NCI-H146 treated with DMSO at 0.1 percent for 48 hours (cell line): Measurements from ENCODE around the gene NRXN3.
"Not testable (repeated sequence)": the region's sequence is repeated elsewhere in the genome, so short reads cannot be mapped to it uniquely, and the experiment has no call there.

Experiments
- DNase-seq: peaks from one replicate; lab custom pipeline; 2025; ENCODE audit not compliant: unreplicated experiment; lab: John Stamatoyannopoulos, UW

The NRXN3 gene

DNA sequence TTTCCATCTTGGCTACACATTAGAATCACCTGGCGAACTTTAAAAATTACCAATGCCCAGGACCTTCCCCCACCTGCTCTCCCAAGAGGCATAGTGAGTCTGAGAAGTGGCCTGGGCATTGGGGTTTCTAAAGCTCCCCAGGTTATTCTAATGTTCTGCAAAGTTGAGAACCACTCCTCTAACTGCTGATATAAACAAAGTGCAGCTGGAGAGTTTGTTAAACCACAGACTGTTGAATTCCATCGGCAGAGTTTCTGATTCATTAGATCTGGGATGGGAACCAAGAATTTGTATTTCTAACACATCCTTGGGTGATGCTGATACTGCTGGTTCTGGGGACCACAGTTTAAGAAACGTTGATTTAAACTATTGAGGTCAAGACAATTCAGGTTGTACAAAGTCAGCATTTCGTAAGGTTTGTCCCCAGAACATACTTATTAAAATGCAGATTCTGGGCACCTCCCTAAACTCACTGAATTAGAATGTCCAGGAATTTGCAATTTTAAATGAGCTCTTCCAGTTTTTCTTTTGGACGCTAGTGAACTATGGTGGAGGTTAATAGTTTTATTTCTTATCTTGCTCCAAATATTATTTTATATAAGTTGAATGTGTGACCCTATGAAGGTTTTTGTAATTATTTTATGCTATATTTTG lies 309.1 kb downstream of the NRXN3 start:
- DNase-seq, result no peak

DNA sequence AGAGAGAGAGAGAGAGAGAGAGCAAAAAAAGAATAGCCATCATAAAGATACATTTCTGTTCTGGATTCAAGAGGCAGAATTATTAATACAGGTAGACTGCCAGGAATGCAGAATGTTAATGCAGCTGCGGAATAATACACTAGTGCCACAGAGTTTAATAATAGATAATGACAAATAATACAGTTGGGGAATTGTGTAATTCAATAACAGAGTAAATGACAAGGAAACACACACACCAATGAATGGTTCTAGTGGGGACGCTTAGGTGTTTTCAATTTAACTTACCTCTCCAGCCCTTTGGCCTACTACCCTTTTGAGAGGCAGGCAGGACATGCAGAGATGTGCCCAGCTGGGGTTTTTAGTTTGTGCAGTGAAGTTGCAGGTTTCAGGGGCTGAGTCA lies 313.9 kb downstream of the NRXN3 start:
- DNase-seq, result no peak

DNA sequence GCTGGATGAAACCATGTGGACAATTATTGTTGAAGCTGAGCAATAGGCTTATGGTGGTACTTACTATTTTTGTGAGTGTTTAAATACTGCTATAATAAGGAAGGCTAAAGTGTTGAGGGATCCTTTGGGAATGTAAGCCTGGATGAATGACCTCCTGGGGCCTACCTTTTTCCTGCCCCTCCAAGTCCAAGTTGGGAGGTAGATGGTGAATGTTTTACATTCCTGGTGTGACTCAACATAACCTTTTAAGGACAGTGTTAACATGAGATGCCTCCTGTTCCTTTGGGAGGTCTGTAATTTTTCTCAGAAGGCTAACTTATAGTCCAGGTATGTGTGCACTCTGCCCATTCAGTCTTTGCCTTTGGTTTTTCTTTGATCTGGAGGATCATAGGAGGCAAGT lies 315.9 kb downstream of the NRXN3 start:
- DNase-seq, result no peak

DNA sequence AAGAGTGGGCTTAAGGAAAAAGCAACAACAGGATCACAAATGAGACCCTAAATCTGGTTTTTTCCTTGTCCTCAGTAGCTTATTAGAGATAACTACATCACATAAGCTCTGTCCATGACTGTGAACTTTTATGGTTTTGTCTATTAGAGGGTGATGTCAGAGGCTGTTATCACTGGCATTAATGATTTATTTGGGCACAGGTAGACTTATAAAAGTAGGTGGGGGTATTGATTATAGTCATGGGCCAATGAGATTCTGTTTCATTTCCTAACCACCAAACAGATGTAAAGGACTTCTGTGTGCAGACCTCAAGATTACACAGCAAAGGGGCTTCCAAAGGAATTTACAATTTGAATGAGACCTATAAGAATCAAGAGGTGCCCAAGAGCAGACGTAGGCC lies 316.4 kb downstream of the NRXN3 start:
- DNase-seq, result no peak

DNA sequence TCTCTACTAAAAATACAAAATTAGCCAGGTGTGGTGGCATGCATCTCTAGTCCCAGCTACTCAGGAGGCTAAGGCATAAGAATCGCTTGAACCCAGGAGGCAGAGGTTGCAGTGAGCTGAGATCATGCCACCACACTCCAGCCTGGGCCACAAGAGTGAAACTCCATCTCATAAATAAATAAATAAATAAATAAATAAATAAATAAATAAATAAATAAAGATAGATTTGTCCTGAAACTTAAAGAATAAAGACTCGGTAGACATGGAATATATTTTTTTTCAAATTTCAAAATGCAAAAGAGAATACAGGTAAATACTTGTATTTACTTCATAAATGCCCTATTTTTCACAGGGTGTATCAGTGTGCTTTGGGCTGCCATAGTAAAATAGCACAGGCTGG lies 317.4 kb downstream of the NRXN3 start:
- DNase-seq, result not testable (repeated sequence)

DNA sequence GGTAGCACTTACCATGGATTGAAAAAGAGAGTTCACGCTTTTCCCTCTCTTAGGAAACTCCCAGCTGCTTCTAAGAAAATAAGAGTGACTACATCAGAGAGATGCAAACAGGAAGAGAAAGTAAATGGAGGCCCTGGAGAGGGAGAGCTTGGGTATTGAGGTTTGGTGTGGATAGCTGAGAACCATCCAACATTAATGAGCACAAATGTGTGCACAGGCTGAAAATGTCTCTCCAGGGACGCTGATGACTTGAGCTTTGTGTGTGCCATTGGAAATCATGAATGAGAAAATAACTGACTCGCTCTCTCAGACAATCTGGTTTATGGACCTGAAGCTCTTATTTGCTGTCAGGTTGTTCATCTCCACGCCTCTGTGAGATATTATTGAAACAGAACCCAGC lies 318.8 kb downstream of the NRXN3 start:
- no peak for DNase-seq

DNA sequence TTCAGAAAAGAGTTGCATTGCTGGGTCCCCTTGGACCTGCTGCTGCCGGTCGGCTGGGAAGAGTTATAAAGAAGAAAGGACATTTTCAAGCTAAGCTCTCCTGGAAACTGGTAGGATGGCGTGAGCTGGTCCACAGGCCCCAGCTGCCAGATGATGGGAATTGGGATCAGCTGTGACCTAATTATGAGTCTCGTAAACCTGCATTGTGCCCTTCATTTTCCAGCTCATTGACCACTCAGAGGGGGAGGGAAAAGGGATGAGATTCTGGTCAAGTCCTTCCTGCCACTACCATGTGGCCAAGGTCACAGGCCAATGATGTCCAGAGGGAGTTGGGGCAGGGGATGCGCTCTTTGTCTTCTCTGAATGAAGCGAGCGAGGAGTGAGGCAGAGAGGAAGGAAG lies 320.9 kb downstream of the NRXN3 start:
- peak; percentile 31 for DNase-seq

DNA sequence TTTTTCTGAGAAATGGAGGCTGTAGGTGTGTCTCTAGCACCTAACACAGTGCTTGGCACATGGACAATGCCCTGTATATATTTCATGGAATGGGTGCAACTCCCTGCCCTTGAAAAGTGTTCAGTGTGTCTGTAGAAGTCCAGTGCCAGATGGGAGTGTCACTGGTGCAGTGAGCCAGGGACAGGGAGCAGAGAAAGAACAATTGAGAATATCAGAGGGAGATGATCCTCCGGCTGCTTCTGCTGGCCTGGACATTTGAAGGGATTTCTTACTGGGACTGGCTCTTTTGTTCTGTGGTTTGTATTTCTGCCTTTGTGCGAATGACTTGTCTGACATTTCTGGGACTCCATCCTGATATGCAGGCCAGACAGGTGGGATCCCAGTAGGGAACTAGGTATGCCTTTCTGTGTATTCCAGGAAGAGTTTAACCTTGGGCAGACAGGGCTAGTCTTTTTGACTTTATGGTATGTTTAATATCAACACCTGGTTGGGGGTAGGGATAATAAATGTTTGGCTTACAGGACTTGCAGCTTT lies 328.0 kb downstream of the NRXN3 start:
- DNase-seq, result no peak

DNA sequence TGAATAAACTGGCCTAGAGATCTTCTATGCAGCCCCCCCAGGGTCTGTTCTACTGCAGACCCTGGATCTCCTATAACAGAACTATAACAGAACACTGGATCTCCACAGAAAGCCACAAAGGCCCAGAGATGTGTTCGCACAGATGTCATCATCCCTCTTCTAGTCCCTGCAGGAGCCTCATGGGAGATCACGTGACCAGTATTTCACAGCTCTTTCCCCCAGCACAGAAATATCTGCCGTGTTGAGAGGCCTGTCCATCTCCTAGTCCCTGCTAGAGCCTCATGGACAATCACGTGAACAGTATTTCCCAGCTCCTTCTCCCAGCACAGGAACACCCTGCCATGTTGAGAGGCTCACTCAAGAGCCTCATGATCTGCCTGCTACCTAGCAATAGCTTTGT lies 331.7 kb downstream of the NRXN3 start:
- no peak for DNase-seq

DNA sequence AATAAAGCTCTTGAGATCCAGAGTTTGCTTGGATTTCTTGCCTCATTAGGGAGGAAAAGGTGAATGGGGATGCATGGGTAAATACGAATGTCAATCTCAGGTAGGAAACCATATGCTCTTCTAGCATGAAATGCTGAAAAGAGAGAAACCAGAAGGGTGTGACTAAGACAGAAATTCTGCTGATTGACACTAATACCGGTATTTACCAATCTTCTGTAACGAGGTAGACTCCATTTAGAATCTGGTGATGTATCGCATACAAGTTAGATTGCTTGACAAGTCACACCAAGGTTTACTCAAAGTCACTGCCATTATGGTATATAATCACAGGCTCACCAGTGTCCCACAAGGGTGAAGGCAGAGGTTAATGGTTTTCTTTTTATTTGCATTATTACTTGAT lies 337.9 kb downstream of the NRXN3 start:
- peak; percentile 12 for DNase-seq

DNA sequence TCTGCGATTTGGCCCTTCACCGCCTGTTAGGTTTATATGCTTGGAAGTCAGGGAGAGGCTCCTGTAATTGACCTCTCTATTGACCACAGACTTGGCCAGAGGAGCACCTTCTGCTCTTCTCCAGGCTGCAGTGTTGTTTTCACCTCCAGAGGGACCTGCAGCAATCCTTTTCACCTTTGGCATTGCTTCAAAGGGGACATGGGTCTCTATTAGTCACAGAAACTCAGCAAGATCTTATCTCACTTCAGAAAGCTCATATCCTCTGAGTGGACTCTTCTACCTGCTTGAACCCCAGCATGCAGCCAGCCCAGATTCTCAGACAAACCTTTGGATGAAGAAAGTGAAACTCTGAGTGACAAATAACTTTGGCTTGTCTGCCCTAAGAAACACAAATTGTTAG lies 339.3 kb downstream of the NRXN3 start:
- DNase-seq, result no peak

DNA sequence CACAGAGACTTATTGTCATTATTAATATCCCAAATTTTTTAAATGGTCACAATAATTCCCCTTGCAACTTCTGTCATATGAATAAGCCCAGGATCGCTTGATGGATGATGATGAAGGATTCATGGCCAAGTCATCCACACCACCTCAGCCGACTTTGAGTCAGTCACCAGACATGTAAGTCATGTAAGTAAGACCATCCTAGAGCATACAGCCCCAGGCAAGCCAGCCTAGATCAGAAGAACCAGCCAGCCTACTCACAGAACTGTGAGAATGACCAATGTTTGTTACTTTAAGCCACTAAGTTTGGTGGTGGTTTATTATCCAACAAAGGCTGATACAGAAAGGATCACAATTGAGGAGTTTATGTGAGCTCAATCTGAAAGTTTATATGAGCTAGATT lies 341.8 kb downstream of the NRXN3 start:
- DNase-seq, result no peak

DNA sequence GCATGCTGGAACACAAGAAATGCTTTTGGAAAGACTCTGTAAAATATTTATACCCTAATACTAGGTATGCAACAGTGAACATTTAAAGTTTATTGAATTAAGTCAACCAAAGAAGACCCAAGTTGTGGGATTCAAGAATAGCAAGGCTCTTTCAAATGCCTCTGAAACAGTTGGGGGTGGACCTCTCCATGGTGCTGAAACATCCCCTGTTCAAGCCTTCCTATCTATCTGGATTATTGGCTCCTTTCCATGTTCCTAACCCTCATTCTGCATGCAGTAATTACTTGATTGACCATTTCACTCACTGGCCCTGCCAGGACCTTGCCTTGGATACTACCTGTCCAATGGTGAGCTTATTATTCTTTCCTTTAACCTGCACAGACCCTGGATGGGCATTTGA lies 349.7 kb downstream of the NRXN3 start:
- DNase-seq, result no peak

DNA sequence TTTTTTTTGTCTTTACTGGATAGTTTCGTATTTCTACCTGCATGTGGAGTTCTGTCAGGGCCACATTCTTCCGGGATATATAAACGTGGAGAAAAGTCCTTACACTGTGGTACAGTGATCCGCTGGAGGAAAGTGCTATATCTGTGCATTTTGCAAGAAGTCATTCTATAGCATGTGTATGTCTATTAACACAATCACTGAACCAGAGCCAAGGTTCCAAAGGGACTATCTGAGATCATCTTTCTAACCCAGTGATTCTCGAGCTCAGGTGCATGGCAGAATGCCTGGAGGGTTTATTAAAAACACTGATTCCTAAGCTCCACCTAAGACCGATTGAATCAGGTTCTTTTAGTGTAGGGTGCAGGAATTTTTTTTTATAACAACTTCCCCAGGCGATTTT lies 354.0 kb downstream of the NRXN3 start:
- no peak for DNase-seq

DNA sequence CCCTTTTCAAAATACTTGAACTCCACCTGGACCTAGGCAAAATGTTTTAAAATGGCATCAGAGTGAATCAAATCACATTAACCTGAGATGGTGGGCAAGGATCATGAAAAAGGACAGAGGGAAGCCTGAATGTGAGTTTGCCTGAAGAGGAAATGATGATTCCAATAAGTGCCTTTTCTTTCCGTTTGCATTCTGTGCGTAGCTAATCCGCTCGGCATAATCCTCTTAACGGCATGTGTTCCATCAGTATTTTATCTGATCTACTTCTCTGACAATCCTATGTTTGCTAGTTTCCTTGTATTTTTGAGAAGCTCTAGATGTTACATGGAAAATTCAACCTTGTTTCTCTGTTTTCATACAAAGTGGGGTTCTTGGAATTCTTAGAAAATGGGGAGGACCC lies 354.6 kb downstream of the NRXN3 start:
- no peak for DNase-seq

DNA sequence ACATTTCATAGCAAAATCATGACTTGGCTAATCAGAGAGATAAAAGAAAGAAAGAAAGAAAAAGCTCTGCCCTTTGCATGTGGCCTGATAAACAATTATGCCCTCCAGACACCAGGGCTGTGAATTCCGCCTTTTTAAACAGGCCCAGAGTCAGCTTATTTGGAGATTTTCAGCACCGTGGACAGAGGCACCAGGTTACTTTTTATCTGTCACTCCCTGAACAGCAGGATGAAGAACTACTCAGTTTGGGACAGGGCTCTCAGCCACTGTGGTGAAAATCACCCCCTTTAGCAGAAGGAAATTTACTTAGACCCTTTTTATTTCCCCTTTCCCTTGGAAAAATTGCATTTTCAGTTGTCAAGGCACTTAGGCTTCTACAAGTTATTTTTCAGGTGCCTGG lies 359.9 kb downstream of the NRXN3 start:
- DNase-seq, result no peak

DNA sequence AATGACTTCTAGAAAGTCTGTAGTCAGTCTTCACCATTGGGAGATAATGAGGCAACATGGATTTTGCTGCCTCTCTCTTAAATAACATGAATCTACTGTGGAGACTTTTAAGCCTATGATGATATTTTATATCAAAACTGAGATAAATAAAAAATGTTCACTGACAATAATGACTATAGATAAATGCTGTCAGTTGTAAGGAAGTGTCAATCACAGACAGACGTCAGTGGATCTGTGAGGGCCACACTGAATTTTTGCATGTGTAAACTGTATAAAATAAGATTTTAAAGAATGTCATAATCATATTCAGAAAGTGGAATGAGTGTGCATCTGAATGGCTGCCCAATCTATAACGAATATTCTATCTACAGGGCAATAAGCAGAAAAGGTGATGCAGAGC lies 364.0 kb downstream of the NRXN3 start:
- DNase-seq, result no peak

DNA sequence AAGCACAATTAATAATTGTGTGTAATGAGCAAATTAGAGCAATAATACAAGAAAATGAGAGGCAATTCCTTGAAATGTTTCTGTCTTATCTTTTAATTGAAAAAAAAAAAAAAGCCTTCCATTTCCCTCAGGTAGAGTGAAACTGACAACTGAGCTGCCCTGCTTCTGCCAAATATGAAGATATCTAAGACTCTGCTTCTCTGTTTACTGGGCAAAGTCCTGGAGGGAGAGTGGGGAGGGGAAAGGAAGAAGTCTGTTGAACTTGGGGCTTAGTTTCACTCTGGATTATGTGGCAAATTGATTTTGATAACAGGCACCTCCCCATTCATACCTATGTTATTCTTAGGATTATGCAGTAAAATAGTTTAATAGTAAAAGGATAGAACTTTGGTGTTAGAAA lies 364.9 kb downstream of the NRXN3 start:
- no peak for DNase-seq

DNA sequence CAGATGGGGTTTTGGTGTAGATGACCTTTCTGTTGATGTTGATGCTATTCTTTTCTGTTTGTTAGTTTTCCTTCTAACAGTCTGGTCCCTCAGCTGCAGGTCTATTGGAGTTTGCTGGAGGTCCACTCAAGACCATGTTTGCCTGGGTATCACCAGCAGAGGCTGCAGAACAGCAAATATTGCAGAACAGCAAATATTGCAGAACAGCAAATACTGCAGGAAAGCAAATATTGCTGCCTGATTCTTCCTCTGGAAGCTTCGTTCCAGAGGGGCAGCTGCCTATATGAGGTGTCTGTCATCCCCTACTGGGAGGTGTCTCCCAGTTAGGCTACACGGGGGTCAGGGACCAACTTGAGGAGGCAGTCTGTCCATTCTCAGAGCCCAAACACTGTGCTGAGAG lies 371.6 kb downstream of the NRXN3 start:
- DNase-seq, result not testable (repeated sequence)

DNA sequence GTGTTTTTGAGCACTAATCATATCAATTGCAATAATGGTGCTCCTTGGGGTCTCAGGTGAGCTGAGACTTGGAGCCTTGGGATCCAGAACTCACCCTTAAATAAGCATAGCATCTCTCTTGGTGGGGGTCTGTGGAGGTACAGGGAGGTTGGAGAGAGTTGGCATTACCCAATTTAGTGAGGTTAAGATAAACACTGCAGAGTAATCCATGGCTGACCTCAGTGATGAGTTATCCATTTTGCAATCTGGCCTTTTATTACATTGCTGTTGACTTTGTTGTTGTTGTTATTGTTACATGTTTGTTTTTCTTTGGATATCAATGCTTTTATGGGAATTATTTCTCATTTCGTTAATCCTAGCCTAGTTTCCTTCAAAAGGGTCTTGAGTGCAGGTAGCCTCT lies 373.3 kb downstream of the NRXN3 start:
- DNase-seq, result no peak

DNA sequence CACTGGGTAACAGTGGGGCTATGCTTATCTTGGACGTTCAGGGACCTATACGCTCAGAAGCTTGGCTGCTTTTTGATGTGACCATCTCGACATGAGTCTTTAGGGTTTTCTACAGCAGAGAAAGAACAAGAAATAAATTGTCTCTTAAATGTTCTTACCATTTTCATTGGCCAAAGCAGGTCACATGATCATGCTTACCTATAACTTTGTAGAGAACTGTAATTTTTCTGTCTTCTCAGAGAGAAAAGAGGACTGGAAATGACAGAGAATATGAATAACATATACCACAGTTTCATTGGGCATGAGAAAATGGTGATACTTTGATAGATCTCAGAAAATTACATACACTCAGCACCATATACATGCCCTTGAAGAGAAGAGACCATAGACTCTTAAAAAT lies 390.9 kb downstream of the NRXN3 start:
- no peak for DNase-seq

DNA sequence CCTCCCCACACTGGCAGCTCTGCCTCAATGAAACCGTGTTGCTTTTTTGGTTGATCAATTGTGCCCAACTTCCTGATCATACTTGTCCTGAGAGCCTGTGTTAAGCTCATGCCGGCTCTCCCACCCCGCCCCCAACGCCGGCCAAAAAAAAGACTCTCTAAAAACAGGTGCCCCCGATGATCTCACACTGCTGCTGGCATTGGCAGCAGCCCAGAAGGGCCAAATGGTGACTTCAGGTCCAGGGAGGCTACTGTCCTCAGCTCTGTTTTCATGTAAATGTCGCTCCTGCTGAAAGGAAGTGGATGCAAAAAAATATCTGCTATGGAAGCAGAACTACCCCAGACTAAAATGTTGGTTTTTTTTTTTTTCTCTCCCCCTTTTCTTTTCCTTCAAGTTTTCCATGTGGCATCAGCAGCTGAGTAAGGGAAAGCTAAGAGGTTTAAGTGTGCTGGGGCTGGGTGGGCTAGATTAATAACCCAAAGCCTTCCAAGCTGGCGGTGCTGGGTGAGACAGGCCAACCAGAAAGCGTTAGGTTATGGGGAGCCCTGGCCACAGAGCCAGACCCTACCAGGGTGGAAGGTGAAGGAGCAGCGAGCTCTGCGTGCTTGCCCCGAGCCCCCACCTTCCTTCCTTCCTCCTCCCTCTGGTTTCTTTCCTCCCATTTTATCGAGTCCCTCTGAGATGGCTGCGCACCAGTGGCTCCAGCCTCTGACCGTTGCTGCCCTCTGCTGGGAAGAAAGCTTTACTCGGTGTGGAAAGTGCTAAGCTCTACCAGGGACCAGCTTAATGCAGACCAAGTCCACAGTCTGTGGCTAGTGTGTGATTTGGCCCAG lies 396.1 kb downstream of the NRXN3 start:
- peak; percentile 56 for DNase-seq

DNA sequence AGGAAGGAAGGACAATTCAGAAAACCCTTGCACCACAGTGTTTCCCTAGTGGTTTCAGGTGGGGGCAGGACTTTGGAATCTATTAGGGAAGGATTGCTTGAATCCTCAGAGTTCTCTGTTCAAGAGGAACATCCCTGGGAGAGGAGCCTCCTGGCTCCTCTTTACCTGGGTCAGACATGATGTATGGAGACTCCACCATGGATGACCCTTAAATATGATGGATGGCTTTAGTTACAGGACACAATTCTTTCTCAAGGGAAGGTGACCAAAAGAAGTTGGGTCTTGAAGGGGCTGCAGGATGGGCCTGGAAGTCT lies 396.6 kb downstream of the NRXN3 start:
- DNase-seq, result no peak
